GM12872 (cell line): ENCODE results near the gene ACADVL.

Source experiments
- TF ChIP-seq, protein P1 (sequence below): IDR thresholded peaks from 3 replicates; pipeline ENCODE4 v1.5.1; 2011; ENCODE audit warnings: low read depth, mild to moderate bottlenecking, low read length, moderate library complexity; ENCODE audit not compliant: insufficient read depth

The ACADVL gene

DNA sequence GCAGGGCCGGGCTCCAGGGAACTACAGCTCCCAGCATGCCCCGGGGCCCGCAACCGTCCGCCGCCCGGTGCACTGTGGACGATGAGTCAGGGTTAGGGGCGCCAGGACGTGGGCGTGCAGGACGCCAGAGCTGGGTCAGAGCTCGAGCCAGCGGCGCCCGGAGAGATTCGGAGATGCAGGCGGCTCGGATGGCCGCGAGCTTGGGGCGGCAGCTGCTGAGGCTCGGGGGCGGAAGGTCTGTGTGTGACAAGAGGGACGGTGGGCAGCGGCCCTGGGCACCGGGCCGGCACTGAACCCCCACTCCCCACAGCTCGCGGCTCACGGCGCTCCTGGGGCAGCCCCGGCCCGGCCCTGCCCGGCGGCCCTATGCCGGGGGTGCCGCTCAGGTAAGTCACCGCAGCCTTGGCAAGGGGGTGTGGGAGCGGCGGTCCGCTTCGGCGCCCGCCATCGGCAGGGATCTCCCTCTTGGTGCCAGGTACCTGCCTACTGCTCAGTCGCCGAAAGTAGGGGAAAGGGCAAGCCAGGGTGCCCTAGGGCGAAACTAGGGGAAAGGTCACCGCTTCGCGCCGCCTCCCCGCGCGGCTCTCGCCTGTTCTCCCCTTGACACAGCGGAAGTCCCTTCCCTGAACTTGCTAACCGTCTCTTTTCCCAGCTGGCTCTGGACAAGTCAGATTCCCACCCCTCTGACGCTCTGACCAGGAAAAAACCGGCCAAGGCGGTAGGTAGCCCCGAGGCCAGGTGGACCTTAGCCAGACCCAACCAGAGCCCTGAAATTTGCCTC lies at the start of gene ACADVL, which contains the start of gene DLG4:
Gene ACADVL (plus strand): TSS at position 127 of the 781 bp plus-strand sequence. CDS start 47 bp downstream, at position 174.
Gene DLG4 (minus strand): TSS at position 25 of the 781 bp plus-strand sequence.
- TF ChIP-seq, protein P1, sequence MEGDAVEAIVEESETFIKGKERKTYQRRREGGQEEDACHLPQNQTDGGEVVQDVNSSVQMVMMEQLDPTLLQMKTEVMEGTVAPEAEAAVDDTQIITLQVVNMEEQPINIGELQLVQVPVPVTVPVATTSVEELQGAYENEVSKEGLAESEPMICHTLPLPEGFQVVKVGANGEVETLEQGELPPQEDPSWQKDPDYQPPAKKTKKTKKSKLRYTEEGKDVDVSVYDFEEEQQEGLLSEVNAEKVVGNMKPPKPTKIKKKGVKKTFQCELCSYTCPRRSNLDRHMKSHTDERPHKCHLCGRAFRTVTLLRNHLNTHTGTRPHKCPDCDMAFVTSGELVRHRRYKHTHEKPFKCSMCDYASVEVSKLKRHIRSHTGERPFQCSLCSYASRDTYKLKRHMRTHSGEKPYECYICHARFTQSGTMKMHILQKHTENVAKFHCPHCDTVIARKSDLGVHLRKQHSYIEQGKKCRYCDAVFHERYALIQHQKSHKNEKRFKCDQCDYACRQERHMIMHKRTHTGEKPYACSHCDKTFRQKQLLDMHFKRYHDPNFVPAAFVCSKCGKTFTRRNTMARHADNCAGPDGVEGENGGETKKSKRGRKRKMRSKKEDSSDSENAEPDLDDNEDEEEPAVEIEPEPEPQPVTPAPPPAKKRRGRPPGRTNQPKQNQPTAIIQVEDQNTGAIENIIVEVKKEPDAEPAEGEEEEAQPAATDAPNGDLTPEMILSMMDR: no peak

GRCh38 chr17:7173687-7174602 lies 45.8 kb upstream of the ACADVL start:
- TF ChIP-seq, protein P1: no peak

DNA sequence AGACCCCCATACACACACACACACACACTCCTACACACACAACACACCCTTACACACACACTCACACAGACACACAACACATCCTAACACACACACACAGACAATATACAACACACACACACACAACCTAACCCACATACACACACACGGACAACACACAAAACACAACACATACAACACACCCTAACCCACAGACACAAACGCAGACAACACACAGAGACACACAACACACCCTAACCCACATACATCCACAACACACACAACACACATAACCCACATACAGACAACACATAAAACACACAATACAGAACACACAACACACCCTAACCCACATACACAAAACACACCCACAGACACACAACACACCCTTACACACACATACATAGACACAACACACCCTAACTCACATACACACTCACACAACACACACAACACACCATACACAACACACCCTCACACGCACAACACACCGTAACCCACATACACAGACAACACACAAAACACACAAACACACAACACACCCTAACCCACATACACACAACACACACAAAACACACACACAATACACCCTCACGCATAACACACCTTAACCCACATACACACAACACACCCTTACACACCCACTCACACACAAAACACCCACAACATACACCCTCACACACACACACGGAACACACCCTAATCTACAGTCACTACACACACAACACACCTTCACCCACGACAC lies 45.0 kb upstream of the ACADVL start:
- TF ChIP-seq, protein P1: no peak

DNA sequence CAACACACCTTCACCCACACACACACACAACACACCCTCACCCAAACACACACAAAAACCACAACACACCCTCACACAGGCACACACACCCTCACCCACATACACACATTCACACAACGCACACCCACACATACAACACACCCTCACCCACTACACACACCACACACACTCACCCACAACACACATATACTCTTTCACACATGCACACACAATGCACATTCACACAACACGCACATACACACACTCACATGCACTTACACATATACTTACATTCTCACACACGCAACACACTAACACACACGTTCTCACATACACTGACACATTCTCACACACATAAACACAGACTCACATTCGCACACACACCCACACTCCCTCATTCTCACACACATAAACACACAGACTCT lies 44.4 kb upstream of the ACADVL start:
- TF ChIP-seq, protein P1: no peak

- TF ChIP-seq, protein P1: no peak
Measured at GRCh38 chr17:7176107-7176840, 43.5 kb upstream of the ACADVL start.

GRCh38 chr17:7176841-7177190 lies 42.9 kb upstream of the ACADVL start:
- TF ChIP-seq, protein P1: no peak
